Upper lobe of right lung (tissue), 1 donor: ENCODE results near the gene RIPOR3. TPM values are rescaled to one million over a fixed set of nuclear protein-coding genes. Genes with fewer than 3 reads are reported as not detected.
"Not testable (repeated sequence)": the region's sequence is repeated elsewhere in the genome, so short reads cannot be mapped to it uniquely, and the experiment has no call there.

Experiments used
- ATAC-seq: fragments of 200-7000 bp; cut with Tn5 transposase; one replicate; pipeline ENCODE4 v1.9.1; 2020; ENCODE audit warnings: mild to moderate bottlenecking, moderate library complexity
- DNase-seq: peaks from one replicate; pipeline ENCODE4 v3.0.0-alpha.2; 2020
- H3K27ac ChIP-seq: fragments of 200-600 bp; one replicate; pipeline ENCODE4 v1.8.0; 2022
- H3K27me3 ChIP-seq: fragments of 200-600 bp; one replicate; pipeline ENCODE4 v1.8.0; 2022; ENCODE audit warnings: mild to moderate bottlenecking
- H3K36me3 ChIP-seq: fragments of 200-600 bp; one replicate; pipeline ENCODE4 v1.8.0; 2022
- H3K4me1 ChIP-seq: fragments of 200-600 bp; one replicate; pipeline ENCODE4 v1.8.0; 2022
- H3K4me3 ChIP-seq: fragments of 200-600 bp; one replicate; pipeline ENCODE4 v1.8.0; 2022; ENCODE audit warnings: mild to moderate bottlenecking
- H3K9me3 ChIP-seq: fragments of 200-600 bp; one replicate; pipeline ENCODE4 v1.8.0; 2022
- CTCF ChIP-seq: fragments of 200-600 bp; IDR thresholded peaks from one replicate; pipeline ENCODE4 v1.8.0; 2022; ENCODE audit warnings: antibody characterized with exemption
- intact Hi-C: fragments of 100-400 bp; cut with DNase I; formaldehyde crosslinking; loops from one replicate; pipeline ENCODE4 v1.11.0; 2022
- total RNA-seq: library from RNA; stranded (reverse); fragmentation: NEBNext Ultra II Directional; extraction: Animal tissue kit (Norgen Biotek cat#: 25700); gene quantifications from one replicate; pipeline ENCODE4 v1.2.1, GENCODE V29; 2021
- donor health status: DM: no; HTN: yes; CAD: no; lungs with severe emphysema.

The RIPOR3 gene
- total RNA-seq, 1 donor from 2014 or later = 6.8 TPM

GRCh38 chr20:50571466-50571865, 119.9 kb downstream of the RIPOR3 start:
- TF ChIP-seq CTCF = no peak
- Histone ChIP-seq H3K36me3 (peaks cover 61% of the 10 kb centered on the region), H3K27me3 (no peaks in the 10 kb centered on the region), H3K4me1 (peaks cover 70% of the 10 kb centered on the region), H3K9me3 (no peaks in the 10 kb centered on the region), H3K4me3 (no peak overlapping the region), H3K27ac (no peak overlapping the region)
- ATAC-seq (no peak), DNase-seq (no peak)
- intact Hi-C loops = loop anchor here (10.0 kb wide), 2 partner anchors 47 to 97 kb away; no protein-coding TSS in a partner anchor

DNA sequence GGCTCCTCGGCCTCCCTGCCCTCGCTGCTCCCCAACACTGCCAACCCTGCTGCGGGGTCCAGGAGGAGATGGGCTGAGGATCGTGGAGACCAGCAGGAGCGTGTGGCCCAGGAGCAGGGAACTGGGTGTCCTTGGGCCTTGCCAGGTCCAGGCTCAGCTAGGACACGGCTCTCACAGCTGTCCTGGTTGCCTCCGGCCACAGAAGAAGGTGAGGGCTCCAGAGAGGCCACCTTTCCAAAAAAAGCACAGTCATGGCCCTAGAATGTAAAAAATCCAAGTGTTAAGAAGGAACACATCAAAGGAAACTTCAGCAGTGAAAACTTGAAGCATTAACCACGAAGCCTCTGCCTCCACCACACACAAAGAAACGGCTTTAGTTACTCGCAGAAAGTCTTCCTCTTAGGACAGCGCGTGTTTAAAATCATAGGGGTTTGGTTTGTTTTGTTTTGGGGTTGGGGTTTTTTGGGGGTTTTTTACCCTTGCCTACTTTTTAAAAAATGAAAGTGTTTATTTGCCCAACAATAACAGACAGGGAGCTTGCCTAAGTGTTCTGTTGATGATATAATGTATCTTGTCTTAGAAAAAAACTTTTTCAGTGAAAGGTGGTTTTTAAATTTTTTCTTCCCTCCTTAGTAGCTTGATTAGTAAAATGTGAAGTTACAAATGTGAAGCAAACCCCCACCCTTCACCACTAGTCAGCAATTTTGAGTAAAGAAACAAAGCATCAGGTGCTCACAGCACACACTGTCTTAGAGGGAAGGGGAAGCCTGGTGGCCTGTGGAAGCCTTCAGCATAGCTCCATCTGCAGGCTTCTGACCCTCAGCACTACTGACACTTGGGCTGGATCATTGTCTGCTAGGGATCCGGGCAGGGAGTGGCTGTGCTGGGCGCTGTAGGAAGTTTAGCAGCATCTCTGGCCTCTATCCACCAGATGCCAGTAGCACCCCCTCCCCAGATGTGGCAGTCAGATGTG, 121.2 kb downstream of the RIPOR3 start:
- DNase-seq = no peak
- Histone ChIP-seq H3K36me3 (peaks cover 63% of the 10 kb centered on the region), H3K27ac (peak overlapping the region; percentile 42), H3K27me3 (no peaks in the 10 kb centered on the region), H3K4me1 (peaks cover 72% of the 10 kb centered on the region), H3K9me3 (no peaks in the 10 kb centered on the region), H3K4me3 (no peak overlapping the region)
- intact Hi-C loops = loop anchor here (10.0 kb wide), 2 partner anchors 45 to 95 kb away; no protein-coding TSS in a partner anchor
- peak; percentile 66 for ATAC-seq
- peak; percentile 32 for TF ChIP-seq CTCF

- Histone ChIP-seq H3K36me3 (peaks cover 63% of the 10 kb centered on the region), H3K4me1 (peaks cover 71% of the 10 kb centered on the region), H3K27ac (peak overlapping the region; percentile 42)
- DNase-seq, H3K4me3 ChIP-seq, ATAC-seq, intact Hi-C loops, H3K27me3 ChIP-seq, H3K9me3 ChIP-seq: not testable (repeated sequence)
Measured at GRCh38 chr20:50569487-50569863, 121.9 kb downstream of the RIPOR3 start.

DNA sequence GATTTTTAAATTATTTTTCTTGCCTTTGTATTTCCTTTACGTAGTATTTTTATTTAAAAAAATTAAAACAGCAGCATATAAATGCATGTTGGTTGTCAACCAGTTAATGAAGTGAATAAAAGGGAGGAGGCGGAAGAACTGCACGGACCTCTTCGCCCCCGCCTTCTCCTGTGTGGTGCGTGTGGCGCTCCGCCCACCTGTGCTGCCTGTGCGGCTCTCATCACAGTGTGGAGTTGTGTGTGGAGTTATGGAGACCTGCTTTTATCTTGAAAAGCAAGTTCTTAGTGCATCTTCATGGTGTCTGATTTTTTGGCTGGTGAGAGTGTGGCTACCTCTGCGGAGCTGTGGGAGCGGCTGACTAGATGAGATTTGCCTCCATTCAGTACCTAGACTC, 122.8 kb downstream of the RIPOR3 start:
- Histone ChIP-seq H3K4me3 (peak overlapping the region; percentile 17), H3K9me3 (no peaks in the 10 kb centered on the region), H3K27ac (no peak overlapping the region), H3K36me3 (peaks cover 64% of the 10 kb centered on the region), H3K4me1 (peaks cover 66% of the 10 kb centered on the region), H3K27me3 (no peaks in the 10 kb centered on the region)
- ATAC-seq (no peak), DNase-seq (no peak)
- TF ChIP-seq CTCF = no peak
- intact Hi-C loops = no loop called here

DNA sequence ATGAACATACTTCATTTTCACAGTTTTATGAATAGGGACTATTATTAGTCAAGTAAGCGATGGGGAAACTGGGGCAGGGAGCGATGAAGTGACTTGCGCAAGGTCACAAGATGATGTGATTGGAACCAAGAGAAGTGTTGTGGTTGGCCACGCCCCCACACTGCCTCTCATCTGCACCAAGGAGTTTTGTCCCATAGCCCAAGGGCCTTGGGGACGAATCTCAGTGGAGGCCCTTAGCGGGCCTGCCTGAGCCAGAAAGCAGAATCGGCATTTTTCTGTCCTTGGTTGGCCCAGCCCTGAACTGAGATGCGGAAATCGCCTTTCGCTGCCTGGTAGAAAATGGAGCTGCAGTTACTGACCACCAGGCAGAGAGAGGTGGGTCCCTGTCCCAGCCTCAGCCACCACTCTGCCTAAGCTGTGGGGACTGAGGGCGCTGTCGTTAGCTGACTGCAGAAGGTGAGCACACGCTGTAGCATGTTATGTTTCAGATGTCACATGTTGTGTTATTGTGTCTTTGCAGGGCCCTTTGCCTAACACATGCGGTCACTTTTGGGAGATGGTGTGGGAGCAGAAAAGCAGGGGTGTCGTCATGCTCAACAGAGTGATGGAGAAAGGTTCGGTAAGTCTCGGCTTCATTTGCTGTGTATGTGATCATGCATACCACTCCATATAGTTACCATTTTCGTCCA, 123.3 kb downstream of the RIPOR3 start:
- Histone ChIP-seq H3K27me3 (no peaks in the 10 kb centered on the region), H3K27ac (no peak overlapping the region), H3K4me1 (peaks cover 61% of the 10 kb centered on the region), H3K9me3 (no peaks in the 10 kb centered on the region), H3K36me3 (peaks cover 68% of the 10 kb centered on the region), H3K4me3 (peak overlapping the region; percentile 17)
- intact Hi-C loops = no loop called here
- no peak for TF ChIP-seq CTCF
- peak; percentile 76 for ATAC-seq
- peak; percentile 83 for DNase-seq

DNA sequence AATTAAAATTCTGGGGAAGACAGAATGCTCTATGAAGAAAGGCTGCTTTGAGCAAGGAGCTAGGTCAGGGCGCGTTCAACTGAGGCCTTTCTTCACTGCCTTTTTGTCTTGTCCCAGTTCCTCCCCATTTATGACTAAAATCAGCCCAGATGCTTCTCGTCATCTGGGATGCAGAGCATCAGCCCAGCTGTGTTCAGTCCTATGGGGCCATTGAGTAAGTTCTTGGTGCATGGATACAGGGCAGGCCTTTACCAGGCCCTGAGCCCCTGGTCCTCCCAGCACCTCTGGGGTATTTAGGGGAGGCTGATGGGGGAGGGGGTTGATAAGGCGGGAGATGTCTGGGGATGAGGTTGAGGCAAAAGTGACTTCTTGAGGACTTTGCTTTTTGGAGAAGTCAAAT, 125.5 kb downstream of the RIPOR3 start:
- Histone ChIP-seq H3K27me3 (no peaks in the 10 kb centered on the region), H3K4me3 (no peak overlapping the region), H3K4me1 (peaks cover 54% of the 10 kb centered on the region), H3K9me3 (no peaks in the 10 kb centered on the region), H3K36me3 (peaks cover 78% of the 10 kb centered on the region), H3K27ac (no peak overlapping the region)
- no peak for ATAC-seq
- TF ChIP-seq CTCF = no peak
- no peak for DNase-seq
- intact Hi-C loops = no loop called here
